SW480 (cell line): Measurements from ENCODE around the gene TRPM5.
"Not testable (repeated sequence)": the region's sequence is repeated elsewhere in the genome, so short reads cannot be mapped to it uniquely, and the experiment has no call there.

Source experiments
- DNase-seq: peaks from one replicate; pipeline ENCODE4 v3.0.0-alpha.2; 2016; ENCODE audit warnings: low spot score

TRPM5 gene

GRCh38 chr11:2443881-2444820 is at the start of gene TRPM5:
TRPM5 (minus strand) TSS chr11:2444514; CDS start chr11:2423036, 21,478 bp downstream.
- no peak for DNase-seq

DNA sequence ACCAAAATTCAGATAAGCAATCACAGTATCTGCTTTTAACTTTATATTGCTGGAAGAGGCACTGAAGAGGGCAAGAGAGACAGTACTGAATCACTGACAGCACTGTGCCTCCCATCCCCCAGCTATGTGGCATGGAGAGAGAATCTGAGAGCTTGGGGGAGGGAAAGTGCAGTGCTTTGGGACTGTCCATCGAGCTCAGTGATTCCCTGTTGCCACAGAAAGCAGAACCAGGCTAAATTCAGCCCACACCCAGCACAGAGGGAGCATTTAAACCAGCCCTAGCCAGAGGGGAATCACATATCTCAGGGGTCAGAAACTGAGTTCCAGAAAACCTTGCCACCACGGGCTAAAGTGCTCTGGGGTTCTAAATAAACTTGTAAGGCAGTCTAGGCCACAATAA is 44.8 kb upstream of the TRPM5 start:
- no peak for DNase-seq

DNA sequence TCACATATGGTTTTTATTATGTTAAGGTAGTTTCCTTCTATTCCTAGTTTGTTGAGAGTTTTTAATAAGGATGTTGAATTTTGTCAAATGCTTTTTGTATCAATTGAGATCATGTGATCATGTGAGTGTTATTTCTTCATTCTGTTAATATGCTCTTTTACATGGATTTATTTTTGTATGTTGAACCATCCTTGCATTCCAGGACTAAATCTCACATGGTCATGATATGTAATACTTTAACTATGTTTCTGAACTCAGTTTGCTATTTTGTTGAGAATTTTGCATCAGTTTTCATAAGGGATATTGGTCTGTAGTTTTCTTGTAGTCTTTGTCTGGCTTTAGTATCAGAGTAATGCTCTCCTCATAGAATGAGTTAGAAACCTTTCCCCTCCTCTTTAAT is 43.7 kb upstream of the TRPM5 start:
- no peak for DNase-seq

GRCh38 chr11:2484576-2485125 is 40.3 kb upstream of the TRPM5 start:
- no peak for DNase-seq

- DNase-seq: no peak
These were observed 39.1 kb upstream of the TRPM5 start for GRCh38 chr11:2483426-2483825.

DNA sequence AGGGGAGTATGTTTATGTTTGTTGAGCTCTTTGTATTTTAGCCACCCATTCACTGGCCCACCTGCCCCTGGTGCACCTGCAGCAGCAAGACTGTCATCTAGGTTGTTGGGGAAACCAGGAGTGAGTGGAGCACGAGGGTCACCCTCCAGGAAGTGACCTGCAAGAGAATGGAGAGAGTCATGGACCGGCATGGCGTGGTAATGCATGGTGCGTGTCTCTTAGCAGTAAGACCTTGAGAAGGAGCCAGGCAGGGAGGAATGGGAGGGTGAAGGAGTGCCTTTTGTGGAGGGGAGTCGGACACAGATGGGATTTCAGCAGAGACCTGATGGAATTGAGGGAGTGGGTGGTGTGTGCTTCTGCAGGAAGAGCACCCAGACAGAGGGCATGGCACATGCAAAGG is 38.4 kb upstream of the TRPM5 start:
- no peak for DNase-seq

GRCh38 chr11:2482204-2482603 is 37.9 kb upstream of the TRPM5 start:
- no peak for DNase-seq

DNA sequence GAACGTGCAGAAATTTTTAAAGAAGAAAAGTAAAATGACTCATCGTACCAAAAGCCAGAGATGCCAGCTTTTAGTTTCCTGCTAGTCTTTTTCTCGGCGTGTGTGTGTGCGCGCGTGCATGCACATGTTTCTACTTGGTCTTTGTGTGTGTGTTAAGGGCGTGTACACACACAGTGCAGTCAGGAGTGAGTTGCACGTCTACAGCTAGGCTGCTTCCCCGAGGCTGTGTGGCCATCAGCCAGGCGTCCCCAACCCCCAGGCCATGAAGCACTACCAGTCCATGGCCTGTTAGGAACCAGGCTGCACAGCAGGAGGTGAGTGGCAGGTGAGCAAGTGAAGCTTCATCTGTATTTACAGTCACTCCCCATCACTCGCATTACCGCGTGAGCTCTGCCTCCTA is 36.9 kb upstream of the TRPM5 start:
- no peak for DNase-seq

DNA sequence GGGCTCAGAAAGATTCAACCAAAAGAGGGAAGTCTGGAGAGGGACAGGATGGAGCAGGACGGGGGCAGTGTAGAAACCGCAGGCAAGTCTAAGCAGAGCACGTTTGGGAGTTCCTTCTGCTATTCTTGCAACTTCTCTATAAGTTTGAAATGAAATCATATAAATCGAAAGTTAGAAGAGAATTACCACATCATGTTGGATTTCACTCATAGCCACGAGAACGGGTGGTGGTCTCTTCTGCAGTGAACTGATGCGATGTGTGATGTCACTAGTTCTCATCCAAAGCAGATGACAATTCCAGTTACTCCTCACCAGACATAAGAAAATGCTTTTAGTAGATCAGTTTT is 36.5 kb upstream of the TRPM5 start:
- no peak for DNase-seq

DNA sequence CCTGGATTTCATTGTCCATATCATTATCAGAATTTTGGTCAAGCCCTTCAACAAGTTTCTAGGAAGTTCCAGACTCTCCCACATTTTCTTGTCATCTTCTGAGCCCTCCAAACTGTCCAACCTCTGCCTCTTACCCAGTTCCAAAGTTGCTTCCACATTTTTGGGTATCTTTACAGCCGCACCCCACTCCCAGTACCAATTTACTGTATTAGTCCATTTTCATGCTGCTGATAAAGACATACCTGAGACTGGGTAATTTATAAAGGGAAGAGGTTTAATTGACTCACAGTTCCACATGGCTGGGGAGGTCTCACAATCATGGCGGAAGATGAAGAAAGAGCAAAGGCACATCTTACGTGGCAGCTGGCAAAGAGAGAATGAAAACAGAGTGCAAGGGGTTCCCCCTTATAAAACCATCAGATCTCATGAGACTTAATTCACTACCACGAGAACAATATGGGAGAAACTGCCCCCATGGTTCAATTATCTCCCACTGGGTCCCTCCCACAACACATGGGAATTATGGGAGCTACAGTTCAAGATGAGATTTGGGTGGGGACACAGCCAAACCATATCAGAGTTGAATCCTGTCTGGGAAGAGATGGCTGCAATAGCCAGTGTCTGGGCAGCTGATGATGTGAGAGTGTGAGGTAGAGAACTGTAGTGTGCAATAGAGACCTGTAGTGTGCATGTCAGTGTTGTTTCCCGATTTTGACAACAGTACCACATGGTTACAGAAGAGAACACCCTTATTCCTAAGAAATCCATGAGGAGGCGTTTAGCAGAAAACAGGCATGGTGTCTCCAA is 36.0 kb upstream of the TRPM5 start:
- not testable (repeated sequence) for DNase-seq

DNA sequence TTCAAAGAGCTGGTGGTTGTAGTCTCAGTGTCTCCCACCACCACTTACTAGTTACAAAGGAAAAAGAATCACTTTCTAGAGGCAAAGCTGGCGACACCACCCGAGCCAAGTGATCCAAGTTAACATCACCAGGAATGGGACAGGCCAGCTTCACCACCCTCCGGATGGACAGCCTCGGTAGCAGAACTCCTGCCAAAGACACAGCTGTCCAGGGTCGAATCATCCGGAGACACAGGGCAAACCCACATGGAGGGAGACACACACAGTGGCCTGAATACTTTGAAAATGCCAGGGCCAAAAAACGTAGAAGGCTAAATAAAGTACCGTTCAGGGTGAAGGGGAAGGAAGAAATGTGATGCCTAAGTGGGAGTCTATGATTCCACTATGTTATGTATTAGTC is 33.6 kb upstream of the TRPM5 start:
- DNase-seq: no peak

DNA sequence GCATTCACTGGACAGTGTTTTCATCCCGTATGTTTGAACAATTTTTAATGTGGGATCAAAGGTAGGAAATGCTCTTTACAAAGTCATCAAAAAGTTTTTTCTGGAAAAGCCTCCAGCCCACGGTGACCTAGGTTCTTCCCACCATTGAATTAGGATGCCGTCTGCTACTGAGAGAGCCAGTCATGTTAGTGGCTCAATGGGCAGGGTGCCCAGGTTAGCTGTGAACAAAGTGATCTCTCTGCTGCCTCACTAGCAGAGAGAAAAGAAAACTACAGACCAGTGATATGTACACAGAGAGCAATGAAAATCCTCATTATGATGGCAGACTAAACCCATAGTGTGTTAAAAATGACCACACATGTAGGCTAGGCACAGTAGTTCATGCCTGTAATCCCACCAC is 32.9 kb upstream of the TRPM5 start:
- no peak for DNase-seq

DNA sequence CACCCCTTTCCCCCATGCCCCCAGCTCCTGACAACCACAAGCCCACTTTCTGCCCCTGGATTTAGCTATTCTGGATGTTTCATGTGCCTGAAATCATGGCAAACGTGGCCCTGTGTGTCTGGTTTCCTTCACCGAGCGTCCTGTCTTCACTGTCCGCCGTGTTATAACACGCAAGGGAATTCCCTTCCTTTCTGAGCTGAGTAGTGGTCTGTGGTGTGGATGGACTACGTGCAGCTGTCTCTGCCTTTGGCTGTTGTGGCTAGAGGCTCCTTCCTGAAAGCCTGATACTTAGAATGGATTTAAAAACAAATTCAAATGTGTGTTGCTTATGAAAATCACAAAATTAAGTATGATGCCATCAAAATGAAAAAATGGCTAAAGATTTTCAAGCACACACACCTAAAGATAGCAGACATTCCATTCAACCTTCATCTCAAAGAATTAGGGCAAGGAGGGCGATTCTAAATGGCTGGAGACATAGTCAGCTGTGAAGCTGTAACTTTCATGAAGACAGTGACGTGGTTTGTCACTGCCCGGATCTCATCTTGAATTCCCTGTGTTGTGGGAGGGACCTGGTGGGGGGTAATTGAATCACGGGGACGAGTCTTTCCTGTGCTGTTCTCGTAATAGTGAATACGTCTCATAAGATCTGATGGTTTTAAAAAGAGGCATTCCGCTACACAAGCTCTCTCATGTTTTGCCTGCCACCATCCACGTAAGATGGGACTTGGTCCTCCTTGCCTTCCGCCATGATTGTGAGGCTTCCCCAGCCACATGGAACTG is 31.0 kb upstream of the TRPM5 start:
- no peak for DNase-seq

DNA sequence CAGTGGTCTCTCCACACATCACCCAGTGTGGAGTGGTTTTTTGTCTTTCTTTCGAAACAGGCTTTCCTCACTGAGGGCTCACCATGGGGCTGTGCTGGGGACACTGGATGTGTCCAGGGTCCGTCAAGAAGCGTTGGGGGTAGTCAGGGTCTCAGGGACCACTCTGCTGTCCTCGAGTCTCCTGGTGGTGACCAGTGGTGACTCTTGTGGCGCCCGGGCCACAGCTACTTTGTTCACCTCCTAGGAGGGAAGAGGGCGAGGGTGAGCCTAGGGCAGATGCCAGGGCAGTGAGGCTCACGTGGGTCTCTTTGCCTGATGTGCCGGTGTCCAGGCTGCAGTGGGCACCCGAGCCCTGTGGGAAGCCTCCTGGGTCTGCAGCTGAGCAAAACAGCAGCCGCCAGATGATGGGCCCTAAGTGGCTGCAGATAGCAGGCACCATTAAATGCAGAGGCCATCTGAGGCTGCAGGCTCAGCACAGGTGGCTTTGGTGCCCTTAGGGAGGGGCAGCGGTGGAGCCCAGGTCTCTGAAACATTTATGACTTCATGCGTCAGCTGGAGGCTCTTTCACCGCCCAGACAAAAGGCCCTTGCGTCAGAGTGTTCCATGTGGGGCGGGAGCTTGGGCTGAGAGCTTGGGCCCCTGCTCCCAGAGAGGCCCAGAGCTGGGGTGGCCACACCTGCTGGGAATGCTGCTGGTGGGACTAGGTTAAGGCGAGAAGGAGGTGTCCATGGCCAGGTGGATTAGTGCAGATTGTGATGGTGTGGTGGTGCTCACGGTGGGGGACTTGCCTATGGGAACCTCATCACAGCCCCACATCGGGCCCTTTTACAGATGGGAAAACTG is 30.0 kb upstream of the TRPM5 start:
- peak; percentile 52 for DNase-seq

GRCh38 chr11:2473361-2474058 is 29.2 kb upstream of the TRPM5 start:
- DNase-seq: no peak

GRCh38 chr11:2472428-2473186 is 28.3 kb upstream of the TRPM5 start:
- DNase-seq: no peak

- no peak for DNase-seq
These were observed 27.4 kb upstream of the TRPM5 start for GRCh38 chr11:2471804-2472096.

DNA sequence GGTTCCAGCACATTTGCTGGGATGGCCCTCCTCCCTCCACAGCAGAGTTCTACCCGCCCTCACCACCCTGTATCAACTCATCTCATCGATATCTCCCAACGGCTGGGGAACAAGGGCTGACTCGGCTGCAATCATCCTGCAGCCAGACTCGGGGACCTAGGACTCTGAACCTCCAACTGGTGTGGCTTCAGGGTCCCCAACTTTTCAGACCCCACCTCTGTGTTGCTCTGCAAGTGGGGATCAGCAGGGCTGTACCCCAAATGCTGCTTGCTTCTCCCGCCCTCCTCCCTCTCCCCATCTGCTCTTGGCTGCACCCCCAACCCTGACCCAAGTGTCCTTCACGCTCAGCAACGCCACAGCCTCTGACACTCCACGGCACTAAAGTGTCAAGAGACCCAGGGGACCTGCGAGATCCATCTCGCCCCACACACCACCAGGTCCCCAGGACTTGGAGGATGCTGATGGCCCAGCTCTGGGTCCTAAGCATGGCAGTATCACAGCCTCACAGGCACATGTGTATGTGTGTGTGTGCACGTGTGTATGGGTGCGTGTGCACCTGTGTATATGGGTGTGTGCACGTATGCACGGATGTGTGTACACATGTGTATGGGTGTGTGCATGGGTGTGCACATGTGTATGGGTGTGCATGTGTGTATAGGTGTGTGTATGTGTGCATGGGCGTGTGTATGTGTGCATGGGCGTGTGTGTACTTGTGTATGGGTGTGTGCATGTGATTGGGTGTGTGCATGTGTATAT is 26.9 kb upstream of the TRPM5 start:
- no peak for DNase-seq

DNA sequence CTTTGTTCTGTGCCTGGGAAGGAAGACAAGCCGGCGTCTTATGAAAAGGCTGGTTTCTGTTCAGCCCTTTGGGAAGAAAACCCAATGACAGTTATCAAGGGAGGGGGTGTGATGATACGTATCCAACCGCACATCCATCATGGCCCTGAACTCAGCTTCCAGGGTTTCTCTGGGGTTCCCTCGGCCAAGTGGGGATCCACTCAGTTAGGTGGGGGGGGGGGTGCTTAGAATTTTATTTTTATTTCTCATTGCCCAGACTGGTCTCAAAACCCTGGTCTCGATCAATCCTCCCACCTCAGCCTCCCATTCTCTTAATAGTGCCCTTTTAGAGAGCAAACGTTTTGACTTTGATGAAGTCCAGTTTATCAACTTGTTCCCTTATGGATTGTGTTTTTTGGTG is 26.2 kb upstream of the TRPM5 start:
- no peak for DNase-seq
